Body of pancreas (tissue), 4 donors: ENCODE measurements around the gene RNF224. TPM values are rescaled to one million over a fixed set of nuclear protein-coding genes. Genes with fewer than 3 reads are reported as not detected.

Source experiments
- ATAC-seq: fragments of 150-250 bp; one replicate; pipeline ENCODE4 v1.9.1; 2016
- DNase-seq, 4 donors: peaks; one replicate each; pipeline ENCODE4 v3.0.0-alpha.2; 2019
- H3K27ac ChIP-seq, 4 donors: fragments of 200-600 bp; sonication (generic); 1 replicate in 3 of 4; 2 replicates in 1 of 4; pipeline versions ENCODE4 v1.5.1 to v1.6.1; 2016 to 2019; ENCODE audit warnings: mild to moderate bottlenecking in 1 of 4, mixed read lengths in 1 of 4, moderate library complexity in 1 of 4
- H3K27me3 ChIP-seq, 2 donors: fragments of 200-600 bp; sonication (generic); one replicate each; pipeline ENCODE4 v1.6.0; 2016; ENCODE audit warnings: mild to moderate bottlenecking in 1 of 2
- H3K36me3 ChIP-seq, 2 donors: fragments of 200-600 bp; sonication (generic); replicated peaks in 1 of 2; 2 replicates each; pipeline ENCODE4 v1.5.1; 2016; ENCODE audit warnings: low read depth in 2 of 2; ENCODE audit not compliant: insufficient read depth in 1 of 2
- H3K4me1 ChIP-seq: fragments of 200-600 bp; sonication (generic); one replicate; pipeline ENCODE4 v1.6.0; 2016
- H3K4me3 ChIP-seq, 2 donors: fragments of 200-600 bp; sonication (generic); 1 replicate in 1 of 2; 2 replicates in 1 of 2; pipeline ENCODE4 v1.5.1; 2016 to 2019
- H3K9me3 ChIP-seq, 3 donors: fragments of 200-600 bp; sonication (generic); 1 replicate in 2 of 3; 2 replicates in 1 of 3; pipeline ENCODE4 v1.5.1; 2016
- POLR2A ChIP-seq, 3 donors: fragments of 450-650 bp; IDR thresholded peaks; one replicate each; pipeline ENCODE4 v1.6.1; 2016; ENCODE audit warnings: antibody characterized with exemption in 3 of 3, mild to moderate bottlenecking in 2 of 3
- WGBS, 2 donors: methylation state at CpG; one replicate each; pipeline ENCODE4 v1.1.5; 2017; 5-methylcytosine and 5-hydroxymethylcytosine counted together
- intact Hi-C: fragments of 100-400 bp; cut with DNase I; formaldehyde crosslinking; loops from one replicate; pipeline ENCODE4 v1.15.1; 2023
- total RNA-seq, 2 donors: library from RNA; depleted of rRNA; stranded (reverse); fragments of >200 nt; gene quantifications; one replicate each; pipeline ENCODE4 v1.1.0, GENCODE V29; 2016
- TF ChIP-seq, protein P1 (sequence below), 7 experiments: fragments of 450-650 bp in 4 of 7; fragments of 200-600 bp in 3 of 7; sonication (generic) in 3 of 7; IDR thresholded peaks; one replicate each; pipeline ENCODE4 v1.5.1; 2016 to 2019; ENCODE audit warnings: antibody characterized with exemption in 7 of 7

Gene RNF224
- total RNA-seq, 2 donors from 2014 or later, result 0.26 TPM; not detected in 1

DNA sequence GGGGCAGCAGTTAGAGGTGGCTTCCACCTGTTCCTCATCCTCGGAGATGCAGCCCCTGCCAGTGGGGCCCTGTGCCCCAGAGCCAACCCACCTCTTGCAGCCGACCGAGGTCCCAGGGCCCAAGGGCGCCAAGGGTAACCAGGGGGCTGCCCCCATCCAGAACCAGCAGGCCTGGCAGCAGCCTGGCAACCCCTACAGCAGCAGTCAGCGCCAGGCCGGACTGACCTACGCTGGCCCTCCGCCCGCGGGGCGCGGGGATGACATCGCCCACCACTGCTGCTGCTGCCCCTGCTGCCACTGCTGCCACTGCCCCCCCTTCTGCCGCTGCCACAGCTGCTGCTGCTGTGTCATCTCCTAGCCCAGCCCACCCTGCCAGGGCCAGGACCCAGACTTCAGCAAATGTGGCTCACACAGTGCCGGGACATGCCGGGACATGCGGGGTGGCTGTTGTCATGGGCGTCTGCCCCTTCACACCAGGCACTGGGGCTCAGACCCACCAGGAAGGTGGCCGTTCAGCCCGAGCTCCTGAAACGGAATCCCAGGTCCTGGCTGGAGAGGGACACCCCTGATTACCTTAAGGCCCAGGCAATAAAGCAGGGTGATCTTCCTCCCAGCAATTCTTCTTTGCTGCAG lies 1.5 kb upstream of the RNF224 start:
- peak overlapping the region in 2 of 4 donors; percentile 76 to 77 for H3K27ac ChIP-seq
- peaks cover 44% of the 10 kb centered on the region for H3K4me1 ChIP-seq
- WGBS, 2 donors, result 76% methylated on average over 14 of the region's 21 CpGs; no CpG with 5 or more reads in 1 of the 2 donors
- H3K36me3 ChIP-seq, result no peaks in the 10 kb centered on the region
- no peaks in the 10 kb centered on the region for H3K9me3 ChIP-seq
- intact Hi-C loops, result no loop called here
- no peak for TF ChIP-seq POLR2A (IDR thresholded peaks at IDR 0.05)
- TF ChIP-seq, protein P1, sequence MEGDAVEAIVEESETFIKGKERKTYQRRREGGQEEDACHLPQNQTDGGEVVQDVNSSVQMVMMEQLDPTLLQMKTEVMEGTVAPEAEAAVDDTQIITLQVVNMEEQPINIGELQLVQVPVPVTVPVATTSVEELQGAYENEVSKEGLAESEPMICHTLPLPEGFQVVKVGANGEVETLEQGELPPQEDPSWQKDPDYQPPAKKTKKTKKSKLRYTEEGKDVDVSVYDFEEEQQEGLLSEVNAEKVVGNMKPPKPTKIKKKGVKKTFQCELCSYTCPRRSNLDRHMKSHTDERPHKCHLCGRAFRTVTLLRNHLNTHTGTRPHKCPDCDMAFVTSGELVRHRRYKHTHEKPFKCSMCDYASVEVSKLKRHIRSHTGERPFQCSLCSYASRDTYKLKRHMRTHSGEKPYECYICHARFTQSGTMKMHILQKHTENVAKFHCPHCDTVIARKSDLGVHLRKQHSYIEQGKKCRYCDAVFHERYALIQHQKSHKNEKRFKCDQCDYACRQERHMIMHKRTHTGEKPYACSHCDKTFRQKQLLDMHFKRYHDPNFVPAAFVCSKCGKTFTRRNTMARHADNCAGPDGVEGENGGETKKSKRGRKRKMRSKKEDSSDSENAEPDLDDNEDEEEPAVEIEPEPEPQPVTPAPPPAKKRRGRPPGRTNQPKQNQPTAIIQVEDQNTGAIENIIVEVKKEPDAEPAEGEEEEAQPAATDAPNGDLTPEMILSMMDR (IDR thresholded peaks at IDR 0.05), result no peak
- DNase-seq (no peak), ATAC-seq (no peak)
- H3K4me3 ChIP-seq, result no peak overlapping the region
- H3K27me3 ChIP-seq, result peaks cover 0 to 9% of the 10 kb centered on the region in 2 donors

DNA sequence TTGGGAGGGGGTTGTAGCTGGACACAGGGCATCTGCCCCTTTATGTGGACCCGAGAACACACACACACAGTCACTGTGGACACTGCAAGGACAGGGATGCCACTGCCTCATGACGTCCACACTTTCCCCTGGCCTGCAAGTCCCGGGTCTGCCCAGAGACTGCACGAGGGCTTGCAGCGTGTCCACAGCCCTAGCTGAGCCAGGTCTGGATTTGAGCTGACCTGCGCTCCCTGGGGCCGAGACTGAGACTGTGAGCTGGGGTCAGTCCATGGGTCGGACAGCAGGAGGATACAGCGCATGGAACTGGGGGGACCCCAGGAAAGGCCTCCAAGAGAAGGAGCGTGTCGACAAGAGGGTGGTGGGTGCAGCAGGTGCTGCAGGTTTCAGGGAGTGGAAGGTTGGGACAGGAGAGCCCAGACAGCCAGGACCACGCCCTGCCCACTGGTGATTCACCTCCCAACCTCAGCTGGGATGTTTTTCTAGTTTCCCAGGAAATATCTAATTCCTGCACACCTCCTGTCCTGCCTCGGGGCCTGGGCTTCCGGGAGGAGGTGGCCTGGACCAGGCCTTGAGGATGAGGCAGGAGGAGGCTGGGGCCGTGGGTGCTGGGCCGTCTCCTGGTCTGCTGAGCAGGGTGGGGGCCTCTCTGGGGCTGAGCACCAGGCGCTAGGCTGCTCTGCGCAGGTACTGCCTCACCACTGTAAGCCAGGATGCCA lies 806 bp upstream of the RNF224 start:
- no peak for ATAC-seq
- Histone ChIP-seq H3K27ac (peak overlapping the region; percentile 58 to 85 (median 76)), H3K9me3 (no peaks in the 10 kb centered on the region), H3K4me1 (peaks cover 42% of the 10 kb centered on the region), H3K27me3 (peaks cover 0 to 12% of the 10 kb centered on the region in 2 donors), H3K4me3 (no peak overlapping the region), H3K36me3 (no peaks in the 10 kb centered on the region)
- DNase-seq, result no peak
- intact Hi-C loops, result no loop called here
- WGBS, 2 donors, result 59 to 65% methylated on average over 13 to 18 of the region's 18 CpGs
- TF ChIP-seq, protein P1 (IDR thresholded peaks at IDR 0.05), result no peak
- no peak for TF ChIP-seq POLR2A (IDR thresholded peaks at IDR 0.05)

DNA sequence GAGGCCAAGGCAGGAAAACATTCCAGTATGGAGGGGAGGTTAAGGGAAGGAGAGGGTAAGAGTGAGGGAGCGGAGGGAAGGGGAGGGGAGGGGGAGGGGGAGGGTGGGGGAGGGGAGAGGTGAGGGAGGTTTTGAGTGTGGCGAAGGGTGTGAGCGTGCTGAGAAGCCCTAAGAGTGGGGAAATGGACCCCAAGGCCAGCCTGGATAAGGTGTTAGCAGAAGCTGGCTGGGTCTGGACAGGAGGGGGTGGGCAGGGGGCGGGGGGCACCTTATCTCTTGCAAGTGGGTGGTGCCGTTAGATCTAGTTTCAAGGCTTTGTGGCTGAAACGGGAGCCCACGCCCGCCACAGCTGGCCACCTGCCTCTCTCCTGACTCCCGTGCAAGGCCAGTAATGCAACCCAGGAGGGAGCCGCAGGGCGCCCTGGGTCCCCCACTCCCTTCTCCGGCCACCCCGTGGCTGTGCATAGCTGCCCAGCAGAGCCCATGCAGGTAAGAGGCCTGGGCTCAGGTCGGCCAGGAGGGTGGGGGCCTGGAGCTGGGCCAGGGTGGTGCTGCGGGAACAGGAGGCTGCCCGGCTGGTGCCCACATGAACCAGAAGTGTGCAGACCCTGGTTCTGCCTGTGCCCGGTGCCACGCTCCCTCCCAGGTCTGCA lies 677 bp downstream of the RNF224 start:
- H3K27me3 ChIP-seq, result peaks cover 0 to 12% of the 10 kb centered on the region in 2 donors
- no peaks in the 10 kb centered on the region for H3K9me3 ChIP-seq
- no peaks in the 10 kb centered on the region for H3K36me3 ChIP-seq
- whole genome bisulfite sequencing, 2 donors, result 3 to 17% methylated on average over 7 to 16 of the region's 18 CpGs
- DNase-seq, result no peak
- ATAC-seq, result no peak
- TF ChIP-seq POLR2A (IDR thresholded peaks at IDR 0.05), result no peak
- TF ChIP-seq, protein P1 (IDR thresholded peaks at IDR 0.05), result no peak
- H3K27ac ChIP-seq, result peak overlapping the region in 3 of 4 donors; percentile 41 to 77 (median 76)
- intact Hi-C loops, result no loop called here
- H3K4me1 ChIP-seq, result peaks cover 32% of the 10 kb centered on the region
- no peak overlapping the region for H3K4me3 ChIP-seq

DNA sequence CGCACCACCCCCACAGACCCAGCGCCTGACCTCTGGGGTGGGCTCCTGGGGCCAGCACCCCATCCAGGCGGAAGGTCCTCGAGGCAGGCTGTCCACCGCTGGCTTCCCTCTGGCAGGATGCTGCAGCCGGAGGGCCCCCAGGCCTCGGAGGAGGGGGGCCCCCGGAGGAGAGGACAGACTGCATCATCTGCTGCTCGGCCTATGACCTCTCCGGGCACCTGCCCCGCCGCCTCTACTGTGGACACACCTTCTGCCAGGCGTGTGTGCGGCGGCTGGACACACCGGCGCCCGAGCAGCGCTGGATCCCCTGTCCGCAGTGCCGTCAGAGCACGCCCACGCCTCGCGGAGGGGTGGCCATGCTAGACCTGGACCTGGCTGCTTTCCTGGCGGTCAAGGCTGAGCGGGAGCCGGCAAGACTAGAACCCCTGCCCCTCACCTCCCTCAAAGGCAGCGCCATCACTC lies 1.2 kb downstream of the RNF224 start:
- no peak for DNase-seq
- no peak for ATAC-seq
- TF ChIP-seq, protein P1 (IDR thresholded peaks at IDR 0.05), result no peak
- no peak for TF ChIP-seq POLR2A (IDR thresholded peaks at IDR 0.05)
- H3K4me1 ChIP-seq, result peaks cover 29% of the 10 kb centered on the region
- H3K9me3 ChIP-seq, result no peaks in the 10 kb centered on the region
- H3K27ac ChIP-seq, result no peak overlapping the region
- H3K4me3 ChIP-seq, result no peak overlapping the region
- intact Hi-C loops, result no loop called here
- no peaks in the 10 kb centered on the region for H3K36me3 ChIP-seq
- H3K27me3 ChIP-seq, result peaks cover 0 to 16% of the 10 kb centered on the region in 2 donors
- WGBS, 2 donors, result 39% methylated on average over 26 of the region's 29 CpGs; no CpG with 5 or more reads in 1 of the 2 donors
